PC-3 (cell line): ENCODE measurements around the gene FOXO6.

ENCODE experiments used
- CTCF ChIP-seq: fragments of 300-600 bp; sonication (generic); conservative IDR thresholded peaks from 2 replicates; pipeline ENCODE4 v1.5.1; 2017; ENCODE audit warnings: antibody characterized with exemption, low read depth, mild to moderate bottlenecking, low read length
- EZH2 ChIP-seq: fragments of 300-600 bp; sonication (generic); IDR thresholded peaks from one replicate; pipeline ENCODE4 v1.6.1; 2017; ENCODE audit warnings: antibody characterized with exemption, mild to moderate bottlenecking, low read length; ENCODE audit not compliant: unreplicated experiment
- EZH2phosphoT487 ChIP-seq: fragments of 300-600 bp; sonication (generic); IDR thresholded peaks from 2 replicates; pipeline ENCODE4 v1.6.1; 2018; ENCODE audit warnings: mild to moderate bottlenecking, antibody characterized with exemption, low read length, borderline replicate concordance

GRCh38 chr1:41356752-41357151 lies 4.5 kb upstream of the FOXO6 start:
- TF ChIP-seq CTCF (no peak), EZH2 (no peak), EZH2phosphoT487 (no peak)
